HepG2 (cell line): ENCODE results near the gene ATOH7. TPM values are rescaled to one million over a fixed set of nuclear protein-coding genes. Genes with fewer than 3 reads are reported as not detected.
A peak's percentile ranks its signal among the peaks of the same experiment; 100 is the strongest.

ENCODE experiments used
- ATAC-seq: fragments of 200-7000 bp; cut with Tn5 transposase; 3 replicates; pipeline ENCODE4 v1.9.1; 2020; ENCODE audit warnings: mild to moderate bottlenecking, moderate library complexity
- BruUV-seq: library from RNA; stranded (reverse); fragments of 400-500 nt; replicated peaks from 2 replicates; lab custom pipeline; 2021; lab: Mats Ljungman, UMichigan
- CTCF ChIA-PET: fragments of 300-600 bp; formaldehyde crosslinking; extraction: SDS; loops from one replicate; lab custom pipeline; 2021; ENCODE audit warnings: low total read pairs, inconsistent platforms, low intra/inter-chr PET ratio; lab: Yijun Ruan, JAX
- POLR2A ChIA-PET: fragments of 350-600 bp; sonication (Branson Sonifier 250); formaldehyde crosslinking; loops from one replicate; lab custom pipeline; 2020; ENCODE audit warnings: antibody characterized with exemption, inconsistent platforms; lab: Yijun Ruan, JAX
- DNase-seq: peaks from one replicate; pipeline ENCODE4 v3.0.0-alpha.2; 2015; ENCODE audit warnings: low spot score
- FAIRE-seq: peaks from 3 replicates; lab custom pipeline; 2011; peaks lifted over from hg19 to GRCh38; lab: Jason Lieb, UNC
- H2AFZ ChIP-seq: one replicate; pipeline ENCODE4 v1.6.1; 2011; ENCODE audit warnings: low read length, inconsistent platforms
- H3K27ac ChIP-seq: fragments of 300-600 bp; 3 replicates; pipeline ENCODE4 v1.8.0; 2011; ENCODE audit warnings: mixed run types, mild to moderate bottlenecking, mixed read lengths, low read length, inconsistent platforms; ENCODE audit not compliant: insufficient read depth; ENCODE audit errors: extremely low read length
- H3K27me3 ChIP-seq, 2 experiments: fragments of 200-600 bp in 1 of 2; 2 replicates in 1 of 2; 3 replicates in 1 of 2; pipeline versions ENCODE4 v1.6.0 to v1.8.0; 2011; ENCODE audit warnings: low read length in 2 of 2, mild to moderate bottlenecking in 2 of 2, moderate library complexity in 2 of 2, inconsistent platforms in 1 of 2; ENCODE audit not compliant: insufficient read depth in 2 of 2, control insufficient read depth in 1 of 2
- H3K36me3 ChIP-seq, 2 experiments: fragments of 200-600 bp in 1 of 2; replicated peaks in 1 of 2; 2 replicates in 1 of 2; 3 replicates in 1 of 2; pipeline versions ENCODE4 v1.5.1 to v1.8.0; 2011; ENCODE audit warnings: low read length in 2 of 2, inconsistent platforms in 1 of 2; ENCODE audit not compliant: insufficient read depth in 2 of 2, control insufficient read depth in 1 of 2
- H3K4me1 ChIP-seq: 2 replicates; pipeline ENCODE4 v1.5.1; 2012; ENCODE audit warnings: low read length, inconsistent platforms; ENCODE audit not compliant: insufficient read depth
- H3K4me2 ChIP-seq: 2 replicates; pipeline ENCODE4 v1.6.0; 2011; ENCODE audit warnings: low read depth, low read length, inconsistent platforms
- H3K4me3 ChIP-seq, 3 experiments: fragments of 200-600 bp in 1 of 3; sonication (generic), shearing (Covaris generic) in 1 of 3; replicated peaks in 1 of 3; 2 replicates each; pipeline ENCODE4 v1.5.1; 2011 to 2016; ENCODE audit warnings: low read length in 3 of 3, inconsistent platforms in 2 of 3, low read depth in 2 of 3, mild to moderate bottlenecking in 2 of 3, control low read depth in 1 of 3, mixed read lengths in 1 of 3; ENCODE audit not compliant: insufficient read depth in 1 of 3
- H3K79me2 ChIP-seq: one replicate; pipeline ENCODE4 v1.6.1; 2011; ENCODE audit warnings: low read length, inconsistent platforms; ENCODE audit not compliant: insufficient read depth
- H3K9ac ChIP-seq: 2 replicates; pipeline ENCODE4 v1.6.0; 2011; ENCODE audit warnings: mild to moderate bottlenecking, low read depth, low read length, inconsistent platforms; ENCODE audit not compliant: insufficient read depth
- H3K9me3 ChIP-seq: 2 replicates; pipeline ENCODE4 v1.5.1; 2012; ENCODE audit warnings: mild to moderate bottlenecking, low read length
- H4K20me1 ChIP-seq: 2 replicates; pipeline ENCODE4 v1.6.0; 2011; ENCODE audit warnings: inconsistent platforms, mild to moderate bottlenecking, low read length, moderate library complexity; ENCODE audit not compliant: insufficient read depth
- HNRNPUL1 ChIP-seq: fragments of 200-400 bp; formaldehyde crosslinking; IDR thresholded peaks from 2 replicates; pipeline ENCODE4 v1.6.1; 2017; ENCODE audit warnings: low read depth, mild to moderate bottlenecking, low read length, moderate library complexity
- NFATC3 ChIP-seq: sonication (generic); formaldehyde crosslinking; IDR thresholded peaks from 2 replicates; pipeline ENCODE4 v1.5.1; 2020; ENCODE audit warnings: mild to moderate bottlenecking, missing genetic modification reagents
- PHB2 ChIP-seq: fragments of 450-650 bp; IDR thresholded peaks from 2 replicates; pipeline ENCODE4 v1.6.1; 2018; ENCODE audit not compliant: partially characterized antibody
- POLR2G ChIP-seq: fragments of 200-400 bp; formaldehyde crosslinking; IDR thresholded peaks from 2 replicates; pipeline ENCODE4 v1.6.1; 2018; ENCODE audit warnings: mild to moderate bottlenecking, low read depth, low read length, moderate library complexity
- RXRB ChIP-seq: IDR thresholded peaks from 2 replicates; pipeline ENCODE4 v1.6.1; 2016; ENCODE audit warnings: borderline replicate concordance, missing genetic modification reagents, missing compliant biosample characterization
- SRY ChIP-seq: sonication (generic); formaldehyde crosslinking; IDR thresholded peaks from 2 replicates; pipeline ENCODE4 v1.8.0; 2022; ENCODE audit warnings: mild to moderate bottlenecking, missing genetic modification reagents
- TEAD3 ChIP-seq: optimal IDR thresholded peaks from 2 replicates; pipeline ENCODE3; 2016; ENCODE audit warnings: borderline replicate concordance
- YY1 ChIP-seq: IDR thresholded peaks from 2 replicates; pipeline ENCODE4 v1.6.1; 2011; ENCODE audit warnings: low read length, low read depth, moderate library complexity, mild to moderate bottlenecking; ENCODE audit not compliant: insufficient read depth, insufficient replicate concordance
- ZBTB7B ChIP-seq: sonication (generic); formaldehyde crosslinking; IDR thresholded peaks from 2 replicates; pipeline ENCODE4 v1.4.0; 2020; ENCODE audit warnings: missing genetic modification reagents
- ZNF563 ChIP-seq: sonication (generic); formaldehyde crosslinking; IDR thresholded peaks from 2 replicates; pipeline ENCODE4 v1.8.0; 2022; ENCODE audit warnings: mild to moderate bottlenecking, moderate library complexity, missing genetic modification reagents
- ZNF768 ChIP-seq: sonication (generic); formaldehyde crosslinking; IDR thresholded peaks from 2 replicates; pipeline ENCODE4 v1.4.0; 2020; ENCODE audit warnings: missing genetic modification reagents
- WGBS: methylation state at CpG from one replicate; pipeline ENCODE4 v1.1.6; 2017; ENCODE audit warnings: low lambda C conversion rate; 5-methylcytosine and 5-hydroxymethylcytosine counted together
- in situ Hi-C: cut with HindIII; loops from 2 replicates; pipeline ENCODE4 v1.10.0; 2017; ENCODE audit warnings: low pct_unique_long_range_greater_than_20kb; ENCODE audit not compliant: extremely low pct_ligation_motif_present
- intact Hi-C: fragments of 100-400 bp; cut with micrococcal nuclease; formaldehyde crosslinking; loops from one replicate; pipeline ENCODE4 v1.10.0; 2022; ENCODE audit not compliant: unreplicated experiment
- polyA plus RNA-seq, 8 experiments: library from polyadenylated mRNA; depleted of rRNA in 3 of 8; stranded (reverse) in 7 of 8; unstranded in 1 of 8; fragments of >200 nt; fragmentation: Illumina TruSeq in 4 of 8; extraction: Trizol in 4 of 8; gene quantifications; 2 replicates each; pipeline versions ENCODE4 v1.2.1 to v1.2.3, GENCODE V29; 2011 to 2016; ENCODE audit warnings: low read depth in 4 of 8, missing spikeins in 1 of 8, mixed read lengths in 1 of 8; ENCODE audit not compliant: insufficient read depth in 1 of 8
- total RNA-seq, 5 experiments: library from RNA; depleted of rRNA; stranded (reverse); fragments of >200 nt; fragmentation: Illumina TruSeq; extraction: Trizol; gene quantifications; 2 replicates each; pipeline ENCODE4 v1.2.3, GENCODE V29; 2016; ENCODE audit warnings: low read depth in 1 of 5
- TF ChIP-seq, protein P1 (sequence below): sonication (generic); formaldehyde crosslinking; IDR thresholded peaks from 2 replicates; pipeline ENCODE4 v1.5.0; 2020; ENCODE audit warnings: mild to moderate bottlenecking, missing genetic modification reagents

The ATOH7 gene
- total and polyA plus RNA-seq, 2 of the 13 experiments (the other 11 are each of a cell fraction or from before 2014, with no cell fraction given), result 0.07 to 0.11 TPM

GRCh38 chr10:68239069-68239468 is 7.2 kb upstream of the ATOH7 start:
- Histone ChIP-seq H3K4me1 (no peaks in the 10 kb centered on the region), H3K9ac (no peak overlapping the region), H3K4me3 (no peak overlapping the region), H3K36me3 (no peaks in the 10 kb centered on the region), H3K27me3 (peaks cover 0 to 10% of the 10 kb centered on the region in 2 experiments; a peak in 1 of 5 replicates), H3K79me2 (no peaks in the 10 kb centered on the region), H3K27ac (no peak overlapping the region), H3K9me3 (no peaks in the 10 kb centered on the region), H2AFZ (no peak overlapping the region), H4K20me1 (no peaks in the 10 kb centered on the region), H3K4me2 (no peak overlapping the region)
- DNase-seq (no peak), ATAC-seq (peak; percentile 71), FAIRE-seq (no peak)
- POLR2A ChIA-PET, result no interaction called here
- CTCF ChIA-PET, result no interaction called here
- TF ChIP-seq HNRNPUL1 (no peak), SRY (CRISPR knock-in tag) (no peak), POLR2G (no peak), PHB2 (no peak), YY1 (no peak), RXRB (CRISPR knock-in tag) (no peak), NFATC3 (CRISPR knock-in tag) (no peak)
- in situ Hi-C loops (no loop called here), intact Hi-C loops (no loop called here)
- 58% methylated on average over 5 of the region's 5 CpGs for WGBS
- no TSS peak for BruUV-seq

GRCh38 chr10:68238371-68238770 is 6.5 kb upstream of the ATOH7 start:
- no peaks in the 10 kb centered on the region for H3K9me3 ChIP-seq
- 46% methylated on average over 5 of the region's 6 CpGs for WGBS
- in situ Hi-C loops, result no loop called here
- TF ChIP-seq ZNF768 (no peak), ZNF563 (CRISPR knock-in tag) (no peak), ZBTB7B (CRISPR knock-in tag) (no peak), TEAD3 (CRISPR knock-in tag) (no peak)
- TF ChIP-seq, protein P1, sequence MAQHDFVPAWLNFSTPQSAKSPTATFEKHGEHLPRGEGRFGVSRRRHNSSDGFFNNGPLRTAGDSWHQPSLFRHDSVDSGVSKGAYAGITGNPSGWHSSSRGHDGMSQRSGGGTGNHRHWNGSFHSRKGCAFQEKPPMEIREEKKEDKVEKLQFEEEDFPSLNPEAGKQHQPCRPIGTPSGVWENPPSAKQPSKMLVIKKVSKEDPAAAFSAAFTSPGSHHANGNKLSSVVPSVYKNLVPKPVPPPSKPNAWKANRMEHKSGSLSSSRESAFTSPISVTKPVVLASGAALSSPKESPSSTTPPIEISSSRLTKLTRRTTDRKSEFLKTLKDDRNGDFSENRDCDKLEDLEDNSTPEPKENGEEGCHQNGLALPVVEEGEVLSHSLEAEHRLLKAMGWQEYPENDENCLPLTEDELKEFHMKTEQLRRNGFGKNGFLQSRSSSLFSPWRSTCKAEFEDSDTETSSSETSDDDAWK (CRISPR knock-in tag), result no peak

More at GRCh38 chr10:68238371-68238770, 6.5 kb upstream of the ATOH7 start:
- Histone ChIP-seq H4K20me1 (no peaks in the 10 kb centered on the region), H3K27ac (no peak overlapping the region), H3K9ac (no peak overlapping the region), H2AFZ (no peak overlapping the region), H3K36me3 (no peaks in the 10 kb centered on the region), H3K4me3 (no peak overlapping the region), H3K4me2 (no peak overlapping the region), H3K79me2 (no peaks in the 10 kb centered on the region), H3K27me3 (peaks cover 0 to 10% of the 10 kb centered on the region in 2 experiments; a peak in 1 of 5 replicates), H3K4me1 (no peaks in the 10 kb centered on the region)
- intact Hi-C loops, result no loop called here
- ATAC-seq (no peak), FAIRE-seq (no peak), DNase-seq (no peak)
- no TSS peak for BruUV-seq
- CTCF ChIA-PET, result no interaction called here
- POLR2A ChIA-PET, result no interaction called here
